HTERT RPE-1 (cell line): Measurements from ENCODE around the gene SIRT3.
"Not testable (repeated sequence)": the region's sequence is repeated elsewhere in the genome, so short reads cannot be mapped to it uniquely, and the experiment has no call there.

ENCODE experiments used
- in situ Hi-C: fragments of 300-500 bp; cut with MboI; formaldehyde crosslinking; loops from 4 replicates; pipeline ENCODE4 v1.14.3; 2020; ENCODE audit warnings: low sequenced_read_pairs

Gene SIRT3

GRCh38 chr11:271319-271715, 35.2 kb upstream of the SIRT3 start:
- in situ Hi-C loops = no loop called here

- in situ Hi-C loops = no loop called here
Observed at GRCh38 chr11:270451-271318, 34.5 kb upstream of the SIRT3 start.

- in situ Hi-C loops = no loop called here
Observed at GRCh38 chr11:269146-269890, 33.2 kb upstream of the SIRT3 start.

DNA sequence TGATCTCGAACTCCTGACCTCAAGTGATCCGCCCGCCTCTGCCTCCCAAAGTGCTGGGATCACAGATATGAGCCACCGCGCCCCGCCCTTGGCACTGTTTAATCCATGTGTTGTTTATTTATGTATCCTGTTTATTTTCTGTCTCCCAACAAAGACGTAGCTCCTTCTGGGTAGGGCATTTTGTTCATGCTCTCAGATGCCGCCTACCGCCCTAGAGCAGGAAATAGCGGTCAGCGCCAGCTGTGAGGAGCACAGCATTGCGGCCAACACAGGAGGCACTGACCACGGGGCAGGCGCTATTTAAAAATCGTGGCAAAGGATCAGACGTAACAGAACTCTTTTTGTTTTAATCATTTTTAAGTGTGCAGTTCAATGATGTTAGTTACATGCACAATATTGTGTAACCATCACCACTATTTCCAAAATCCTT, 32.6 kb upstream of the SIRT3 start:
- in situ Hi-C loops = not testable (repeated sequence)

- in situ Hi-C loops = no loop called here
Observed at GRCh38 chr11:267491-267994, 31.4 kb upstream of the SIRT3 start.

- in situ Hi-C loops = no loop called here
Observed at GRCh38 chr11:266676-267439, 30.7 kb upstream of the SIRT3 start.

GRCh38 chr11:261624-262023, 25.5 kb upstream of the SIRT3 start:
- in situ Hi-C loops = no loop called here

GRCh38 chr11:259413-259812, 23.3 kb upstream of the SIRT3 start:
- in situ Hi-C loops = no loop called here

GRCh38 chr11:257766-258493, 21.8 kb upstream of the SIRT3 start:
- in situ Hi-C loops = no loop called here

GRCh38 chr11:256952-257737, 21.0 kb upstream of the SIRT3 start:
- in situ Hi-C loops = no loop called here

DNA sequence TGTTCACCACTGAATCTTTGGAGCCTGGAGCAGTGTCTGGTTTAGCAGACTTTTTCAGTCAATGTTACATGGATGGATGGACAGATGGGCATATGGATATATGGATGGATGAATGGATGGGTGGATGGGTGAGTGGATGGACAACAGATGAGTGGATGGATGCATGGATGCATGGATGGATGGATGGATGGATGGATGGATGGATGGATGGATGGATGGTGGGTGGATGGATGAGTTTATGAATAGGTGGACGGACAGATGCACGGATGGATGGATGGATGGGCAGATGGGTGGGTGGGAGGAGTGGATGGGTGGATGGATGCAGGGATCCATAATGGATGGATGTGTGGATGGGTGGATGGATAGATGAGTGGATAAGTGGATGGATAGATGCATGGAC, 19.7 kb upstream of the SIRT3 start:
- in situ Hi-C loops = no loop called here

DNA sequence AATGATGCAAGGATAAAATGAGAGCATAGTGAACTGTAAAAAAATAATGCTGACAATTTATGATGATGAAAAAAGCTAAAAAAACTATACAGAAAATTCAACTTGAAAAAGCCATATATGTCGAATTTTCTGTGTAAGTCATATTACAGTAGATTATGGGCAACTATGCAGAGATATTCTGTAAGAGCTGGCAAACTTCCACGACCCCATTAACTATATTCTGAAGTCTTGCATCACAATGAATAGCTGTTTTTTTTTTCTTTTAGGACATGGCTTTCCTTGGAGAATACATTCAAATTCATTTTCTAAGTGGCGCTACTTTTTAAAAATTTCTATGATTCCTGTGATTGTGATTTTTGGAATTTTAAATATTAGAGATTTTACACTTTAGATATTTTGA, 19.0 kb upstream of the SIRT3 start:
- in situ Hi-C loops = no loop called here

DNA sequence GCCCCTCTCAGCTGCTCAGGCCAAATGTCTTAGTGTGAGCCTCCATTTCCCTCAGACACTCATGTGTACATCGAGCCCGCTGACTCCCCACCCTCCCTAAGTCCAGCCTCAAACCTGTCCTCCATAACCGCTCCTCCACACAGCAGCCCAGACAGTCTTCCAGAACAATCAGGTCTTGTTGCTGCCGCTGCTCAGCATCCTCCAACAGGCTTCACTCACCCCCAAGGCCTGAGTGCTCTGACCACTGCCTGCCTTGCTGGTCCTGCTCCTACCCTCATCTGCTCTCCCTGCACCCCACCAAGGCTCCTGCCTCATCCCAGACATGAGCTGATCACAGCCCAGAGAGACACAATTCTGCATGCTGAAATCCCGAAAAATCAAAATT, 17.7 kb upstream of the SIRT3 start:
- in situ Hi-C loops = no loop called here

DNA sequence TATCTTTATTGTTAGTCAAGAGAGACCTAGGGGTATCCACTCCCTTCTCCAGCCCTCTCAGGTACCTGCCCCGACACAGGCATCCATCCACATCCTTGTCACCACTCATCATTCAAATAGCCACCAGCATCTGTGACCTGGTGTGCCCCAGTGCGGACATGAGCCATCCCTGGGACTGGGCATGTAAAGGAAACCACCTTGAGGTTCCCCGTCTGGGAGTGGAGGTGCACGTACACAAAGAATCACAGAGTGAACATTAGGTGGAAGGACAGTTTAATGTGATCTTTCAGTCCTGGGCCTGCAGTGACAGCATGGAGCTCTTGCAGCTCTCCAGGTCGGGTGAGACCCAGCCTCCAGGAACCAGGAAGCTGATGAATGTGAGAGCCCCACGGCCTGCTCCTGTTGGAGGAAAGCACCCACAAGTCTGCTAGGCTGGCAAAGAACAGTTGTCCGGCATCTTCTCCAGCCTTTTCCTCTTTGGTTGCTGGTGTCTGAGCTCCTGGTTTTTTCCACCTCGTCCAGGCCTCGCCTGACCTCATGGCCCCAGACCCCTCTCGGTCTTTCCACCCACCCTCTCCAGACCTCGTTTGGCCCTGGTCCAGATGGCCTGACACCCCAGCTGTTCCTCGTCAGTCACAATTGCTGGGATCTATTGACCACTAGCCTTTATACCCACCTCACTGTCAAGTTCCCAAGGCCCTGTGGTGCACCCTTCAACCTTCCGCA, 17.2 kb upstream of the SIRT3 start:
- in situ Hi-C loops = no loop called here

DNA sequence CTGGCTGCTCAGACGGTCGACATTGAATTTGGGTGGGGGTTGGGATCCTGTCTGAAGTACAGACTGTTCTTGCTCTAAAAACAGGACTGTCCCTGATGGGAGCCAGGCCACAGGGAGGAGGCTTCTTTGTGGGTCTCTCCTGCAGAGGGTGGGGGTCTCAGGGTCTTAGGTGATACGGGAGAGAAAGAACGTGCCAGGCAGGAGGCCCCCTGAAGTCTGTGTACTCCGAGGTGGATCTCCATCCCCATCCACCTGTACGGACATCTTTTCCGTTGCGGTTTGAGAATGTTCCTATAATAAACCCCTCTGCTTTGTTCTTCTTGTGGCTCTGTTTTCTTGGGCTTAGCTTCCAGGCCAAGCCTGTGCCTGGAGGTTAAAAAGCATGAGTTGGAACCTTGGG, 16.5 kb upstream of the SIRT3 start:
- in situ Hi-C loops = no loop called here

GRCh38 chr11:251550-251949, 15.4 kb upstream of the SIRT3 start:
- in situ Hi-C loops = no loop called here

GRCh38 chr11:250740-251299, 14.7 kb upstream of the SIRT3 start:
- in situ Hi-C loops = no loop called here

DNA sequence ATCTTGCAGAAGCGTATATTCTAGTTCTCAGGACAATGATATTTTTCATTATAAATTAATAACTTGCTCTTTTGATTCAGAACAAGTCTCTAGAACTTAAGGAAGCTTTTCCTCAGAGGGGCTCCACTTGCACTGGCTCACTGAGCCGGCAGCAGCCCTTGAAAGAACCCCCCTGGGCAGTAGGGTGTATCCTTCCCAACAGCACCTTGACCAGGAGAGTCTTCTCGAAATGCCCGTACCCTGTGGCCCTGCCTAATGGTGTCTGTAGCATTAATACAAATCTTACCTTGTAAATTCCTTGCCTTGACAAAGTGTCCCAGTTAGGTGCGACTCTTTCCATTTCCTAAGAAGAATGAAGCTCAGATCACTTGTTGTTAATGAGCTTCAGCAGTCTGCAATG, 14.1 kb upstream of the SIRT3 start:
- in situ Hi-C loops = no loop called here

DNA sequence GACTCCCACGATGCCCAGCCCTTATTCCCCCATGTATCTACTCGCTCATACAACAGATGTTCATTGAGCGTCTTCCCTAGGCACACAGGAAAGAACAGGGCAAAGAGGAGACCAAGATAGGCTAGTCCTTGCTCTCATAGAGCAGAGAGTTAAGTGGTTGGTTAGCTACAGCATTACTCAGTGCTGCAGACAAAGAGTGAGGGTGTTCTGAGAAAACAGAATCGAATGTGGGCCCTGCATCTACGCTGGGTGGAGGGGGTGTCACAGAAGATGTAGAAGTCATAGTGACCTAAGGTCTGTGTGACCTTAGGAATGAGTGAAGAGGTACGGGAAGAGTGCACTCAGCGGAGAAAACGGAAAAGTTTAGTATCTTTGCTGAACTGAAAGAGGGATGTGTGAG, 12.9 kb upstream of the SIRT3 start:
- in situ Hi-C loops = no loop called here
